Activated CD8-positive, alpha-beta memory T cell treated with anti-CD3 and anti-CD28 coated beads for 48 hours (primary cell): ENCODE results near the gene CMTR2.

Experiments
- DNase-seq, 3 experiments: peaks; one replicate each; pipeline ENCODE4 v3.0.0-alpha.2; 2020; ENCODE audit warnings: low read depth in 2 of 3, low spot score in 2 of 3

The CMTR2 gene

GRCh38 chr16:71282943-71283342 lies 6.3 kb downstream of the CMTR2 start:
- no peak for DNase-seq

DNA sequence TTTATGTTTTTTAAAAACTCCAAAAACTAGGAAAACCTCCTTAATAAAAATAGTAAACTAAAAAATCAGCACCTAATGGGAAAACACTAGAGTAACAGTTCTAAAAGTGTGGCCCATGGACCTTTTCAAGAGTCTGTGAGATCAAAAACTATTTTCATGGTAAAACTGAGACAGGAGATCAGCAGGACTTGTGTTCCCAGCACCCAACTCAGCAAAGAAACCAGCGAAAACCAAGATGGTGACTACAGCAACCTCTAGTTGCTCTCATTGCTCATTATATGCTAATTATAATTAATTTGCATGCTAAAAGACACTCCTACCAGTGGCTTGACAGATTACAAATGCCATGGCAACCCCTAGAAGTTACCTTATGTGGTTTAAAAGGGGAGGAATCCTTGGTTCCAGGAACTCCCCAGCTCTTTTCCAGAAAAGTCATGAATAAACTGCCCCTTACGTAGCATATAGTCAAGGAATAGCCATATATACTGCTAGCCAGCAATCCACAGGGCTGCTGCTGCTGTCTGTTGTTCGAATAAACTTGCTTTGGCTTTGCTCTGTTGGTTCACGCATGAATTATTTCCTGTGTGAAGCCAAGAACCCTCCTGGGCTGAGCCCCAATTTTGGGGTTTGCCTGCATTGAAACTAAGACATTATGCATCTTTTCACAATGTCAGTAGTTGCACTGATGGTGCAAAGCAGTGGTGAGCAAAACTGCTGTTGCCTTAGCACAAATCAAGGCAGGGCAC lies 12.4 kb downstream of the CMTR2 start:
- no peak for DNase-seq

- DNase-seq, result no peak
Observed at GRCh38 chr16:71273384-71273783, 15.8 kb downstream of the CMTR2 start.

DNA sequence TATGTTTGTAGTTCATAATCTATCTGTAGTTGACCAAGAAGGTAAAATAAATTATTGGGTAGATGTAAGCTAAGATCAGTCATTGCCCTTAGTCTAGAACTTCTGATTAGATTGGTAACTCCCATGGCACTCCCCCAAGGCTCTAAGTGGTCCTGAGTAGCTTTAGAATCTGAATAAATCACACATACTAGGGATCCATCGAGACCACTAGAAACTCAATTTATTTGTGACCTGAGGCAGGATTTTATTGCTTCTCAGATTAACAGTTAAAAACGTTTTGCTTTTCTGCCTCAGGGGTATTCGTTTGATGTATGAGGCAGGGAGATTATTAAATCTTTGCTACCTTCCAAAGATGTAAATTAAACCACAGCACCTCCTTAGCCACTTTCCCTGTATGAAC lies 24.9 kb downstream of the CMTR2 start:
- DNase-seq, result no peak

DNA sequence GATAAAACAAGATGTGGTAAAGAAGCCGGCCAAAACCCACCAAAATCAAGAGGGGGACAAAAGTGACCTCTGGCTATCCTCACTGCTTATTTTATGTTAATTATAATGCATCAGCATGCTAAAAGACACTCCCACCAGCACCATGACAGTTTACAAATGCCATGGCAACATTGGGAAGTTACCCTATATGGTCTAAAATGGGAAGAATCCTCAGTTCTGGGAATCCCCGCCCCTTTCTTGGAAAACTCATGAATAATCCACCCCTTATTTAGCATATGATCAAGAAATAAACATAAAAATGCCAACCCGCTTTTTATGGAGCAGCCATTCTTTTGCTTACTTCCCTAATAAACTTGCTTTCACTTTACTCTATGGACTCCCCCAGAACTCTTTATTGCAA lies 25.6 kb downstream of the CMTR2 start:
- no peak for DNase-seq

DNA sequence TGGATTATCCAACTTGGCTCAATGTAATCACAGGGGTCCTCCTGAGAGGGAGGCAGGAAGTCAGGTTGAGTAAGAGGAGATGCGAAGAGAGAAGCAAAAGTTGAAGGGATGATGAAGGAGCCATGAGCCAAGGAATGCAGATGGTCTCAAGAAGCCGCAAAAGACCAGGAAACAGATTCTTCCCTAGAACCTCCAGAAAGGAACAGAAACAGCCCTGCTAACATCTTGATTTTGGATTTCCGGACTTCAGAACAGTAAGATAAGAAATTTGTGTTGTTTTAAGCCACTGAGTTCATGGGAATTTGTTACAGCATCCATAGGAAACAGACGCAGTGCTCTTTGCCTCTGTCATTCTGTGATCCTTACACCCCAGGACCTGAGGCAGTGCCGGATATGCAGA lies 26.8 kb downstream of the CMTR2 start:
- DNase-seq, result no peak

DNA sequence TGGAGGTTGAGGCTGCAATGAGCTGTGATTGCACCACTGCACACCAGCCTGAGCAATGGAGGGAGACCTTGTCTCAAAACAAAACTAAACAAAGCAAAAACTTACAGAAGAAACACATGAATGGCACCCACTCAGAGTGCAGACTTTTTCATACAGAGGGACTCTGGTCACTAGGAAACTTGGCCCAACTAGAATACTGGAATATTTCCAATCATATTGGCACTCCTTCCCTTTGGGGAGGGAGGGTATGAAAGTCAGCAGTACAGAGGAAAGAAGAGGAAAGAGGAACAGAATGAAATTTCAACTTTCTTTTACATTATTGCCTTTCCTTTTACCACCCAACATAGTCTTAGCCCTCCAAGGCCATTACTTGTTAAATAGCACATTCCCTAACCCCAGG lies 28.2 kb downstream of the CMTR2 start:
- no peak for DNase-seq

DNA sequence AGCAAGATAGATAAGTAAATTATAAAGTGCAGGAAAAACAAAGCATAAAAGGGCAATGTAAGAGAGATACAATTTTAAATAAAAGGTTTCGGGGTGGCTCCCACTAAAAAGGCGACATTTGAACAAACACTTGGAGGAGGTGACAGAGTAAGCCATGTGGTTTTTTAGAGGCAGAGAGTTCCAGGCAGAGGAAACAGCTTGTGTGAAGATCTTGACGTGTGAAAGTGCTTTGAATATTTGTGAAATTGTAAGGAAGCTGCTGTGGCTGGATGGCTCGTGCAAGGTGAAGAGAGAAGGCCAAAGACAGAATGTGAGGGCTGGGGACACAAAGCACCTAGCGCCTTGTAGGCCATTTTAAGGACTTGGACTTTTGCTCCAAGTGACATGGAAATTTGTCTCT lies 30.1 kb downstream of the CMTR2 start:
- no peak for DNase-seq

- no peak for DNase-seq
Observed at GRCh38 chr16:71258372-71258771, 30.8 kb downstream of the CMTR2 start.

GRCh38 chr16:71257768-71258167 lies 31.4 kb downstream of the CMTR2 start:
- no peak for DNase-seq

DNA sequence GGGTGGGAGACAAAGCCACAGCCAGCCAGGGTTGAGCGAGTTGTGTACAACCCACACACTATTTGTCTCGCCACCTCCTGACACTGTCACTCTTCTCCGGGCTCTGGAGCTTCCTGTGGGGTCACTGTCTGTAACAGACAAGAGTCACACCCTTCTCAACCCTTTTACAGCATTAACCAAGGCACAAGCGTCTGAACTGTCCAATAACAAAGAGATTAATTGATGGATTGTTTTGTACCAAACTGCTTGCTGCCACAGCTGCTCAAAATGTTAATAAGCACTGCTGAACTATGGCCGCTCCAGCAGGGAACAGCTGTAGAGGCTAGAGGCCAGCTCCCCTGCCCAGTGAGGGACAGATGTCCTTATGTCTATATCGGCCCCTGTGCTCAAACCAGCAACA lies 33.5 kb downstream of the CMTR2 start:
- DNase-seq, result no peak

- DNase-seq, result no peak
Observed at GRCh38 chr16:71254832-71255525, 34.2 kb downstream of the CMTR2 start.

- DNase-seq, result no peak
Observed at GRCh38 chr16:71250461-71251235, 38.6 kb downstream of the CMTR2 start.

- DNase-seq, result no peak
Observed at GRCh38 chr16:71249399-71249798, 39.8 kb downstream of the CMTR2 start.

- no peak for DNase-seq
Observed at GRCh38 chr16:71247478-71247877, 41.7 kb downstream of the CMTR2 start.

DNA sequence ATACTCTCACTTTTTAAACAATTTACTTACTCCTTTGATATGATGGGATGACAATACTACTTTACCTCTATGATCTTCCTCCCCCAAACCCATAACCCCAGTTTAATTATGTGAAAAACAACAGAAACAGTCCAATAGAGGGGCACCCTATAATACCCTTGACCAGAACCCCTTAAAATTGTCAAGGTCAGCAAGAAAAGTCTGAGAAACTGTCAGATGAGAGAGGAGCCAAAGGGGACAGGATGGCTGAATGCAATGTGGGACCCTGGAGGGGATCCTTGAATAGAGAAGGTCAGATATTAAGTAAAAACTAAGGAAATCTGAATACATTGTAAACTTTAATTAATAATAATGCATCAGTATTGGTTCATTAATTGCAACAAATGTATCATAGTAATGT lies 42.9 kb downstream of the CMTR2 start:
- DNase-seq, result no peak

DNA sequence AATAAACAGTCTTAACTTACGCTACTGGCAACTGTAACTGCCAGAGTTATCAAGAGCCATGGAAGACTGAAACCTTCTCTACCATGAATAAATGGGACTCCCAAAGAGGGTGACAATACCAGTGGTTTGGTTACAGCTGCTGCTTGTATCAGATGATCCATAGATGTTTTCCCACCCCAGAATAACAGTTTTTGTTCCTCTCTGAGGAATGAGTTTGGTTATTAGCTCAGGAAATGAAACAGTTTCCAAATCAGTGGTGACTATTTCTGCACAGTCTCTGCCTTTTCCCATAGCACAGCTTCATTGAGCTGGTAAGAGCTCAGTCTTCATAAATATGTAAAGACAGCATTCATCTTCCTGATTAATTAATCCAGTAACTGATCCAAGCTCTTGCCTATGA lies 44.7 kb downstream of the CMTR2 start:
- DNase-seq, result no peak

- no peak for DNase-seq
Observed at GRCh38 chr16:71242601-71243000, 46.6 kb downstream of the CMTR2 start.

- no peak for DNase-seq
Observed at GRCh38 chr16:71242036-71242435, 47.2 kb downstream of the CMTR2 start.
